Stimulated activated CD8-positive, alpha-beta memory T cell treated with anti-CD3 and anti-CD28 coated beads, Interleukin-12 subunit alpha, Interleukin-12 subunit beta, amount 100 ng/mL, for 24 hours (primary cell): ENCODE results near the gene KRTCAP3.
A peak's percentile ranks its signal among the peaks of the same experiment; 100 is the strongest.

Experiments used
- DNase-seq: peaks from one replicate; pipeline ENCODE4 v3.0.0-alpha.2; 2020; ENCODE audit errors: extremely low read depth

The KRTCAP3 gene

GRCh38 chr2:27441226-27441926 lies 805 bp upstream of the KRTCAP3 start:
- DNase-seq, result no peak

GRCh38 chr2:27442920-27443282 lies 720 bp downstream of the KRTCAP3 start:
- no peak for DNase-seq

- no peak for DNase-seq
These were observed 3.0 kb downstream of the KRTCAP3 start for GRCh38 chr2:27445155-27445554.

- no peak for DNase-seq
These were observed 3.4 kb downstream of the KRTCAP3 start for GRCh38 chr2:27445615-27446014.

- DNase-seq, result no peak
These were observed 3.9 kb downstream of the KRTCAP3 start for GRCh38 chr2:27446057-27446456.

- DNase-seq, result no peak
These were observed 6.2 kb downstream of the KRTCAP3 start for GRCh38 chr2:27448381-27448780.

- no peak for DNase-seq
These were observed 8.9 kb downstream of the KRTCAP3 start for GRCh38 chr2:27451095-27451494.

GRCh38 chr2:27453968-27454367 lies 11.8 kb downstream of the KRTCAP3 start:
- no peak for DNase-seq

- DNase-seq, result no peak
These were observed 18.9 kb downstream of the KRTCAP3 start for GRCh38 chr2:27461118-27461517.

- DNase-seq, result no peak
These were observed 22.3 kb downstream of the KRTCAP3 start for GRCh38 chr2:27464443-27464842.

- no peak for DNase-seq
These were observed 29.8 kb downstream of the KRTCAP3 start for GRCh38 chr2:27471961-27472360.

- DNase-seq, result no peak
These were observed 43.3 kb downstream of the KRTCAP3 start for GRCh38 chr2:27485496-27485895.

- DNase-seq, result no peak
These were observed 46.9 kb downstream of the KRTCAP3 start for GRCh38 chr2:27489118-27489497.

- peak; percentile 98 for DNase-seq
These were observed 47.6 kb downstream of the KRTCAP3 start, which contains the start of gene IFT172 for GRCh38 chr2:27489498-27490397. Gene IFT172 (minus strand): TSS chr2:27489743. CDS start chr2:27489653, 90 bp downstream.

- DNase-seq, result no peak
These were observed 50.4 kb downstream of the KRTCAP3 start for GRCh38 chr2:27492557-27492956.

- no peak for DNase-seq
These were observed 51.7 kb downstream of the KRTCAP3 start for GRCh38 chr2:27493948-27494283.
